ENCODE measurements around the gene PDE7B. TPM values are rescaled to one million over a fixed set of nuclear protein-coding genes. Genes with fewer than 3 reads are reported as not detected.

The PDE7B gene
- total and polyA plus RNA-seq, 2 donors (not counting 1 experiment from before 2014, with no cell fraction given), result 7.9 to 21.5 TPM

DNA sequence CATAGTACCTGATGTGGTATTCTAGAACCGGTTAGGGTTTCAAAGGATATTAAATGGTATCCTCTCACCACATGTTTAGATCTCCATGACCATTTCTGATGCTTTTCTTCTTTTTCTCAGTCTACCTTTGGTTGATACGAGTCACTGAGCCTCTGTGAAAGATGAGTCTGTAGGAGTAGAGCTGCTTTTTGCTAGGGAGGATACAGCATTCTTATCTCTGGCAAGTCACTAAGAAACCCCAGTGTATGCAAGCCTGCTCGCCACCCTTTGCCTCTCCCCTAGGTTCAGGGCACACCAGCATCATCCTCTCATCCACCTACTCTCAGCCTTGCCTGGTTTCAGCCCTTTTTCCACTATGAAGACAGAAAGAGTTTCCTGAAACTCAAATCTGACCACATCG, 308.7 kb downstream of the PDE7B start:
- H3K36me3 ChIP-seq (ENCODE audit: control insufficient read depth, insufficient read depth, low read length), result peaks cover 1% of the 10 kb centered on the region
- H3K4me3 ChIP-seq (replicated peaks in 1 of 4; ENCODE audit: control extremely low read depth in 1 of 4, insufficient read depth in 1 of 4, low read depth in 3 of 4, low read length in 4 of 4), result no peak overlapping the region
- H3K79me2 ChIP-seq (ENCODE audit: control insufficient read depth, insufficient read depth, low read length), result no peaks in the 10 kb centered on the region
- no peaks in the 10 kb centered on the region for H3K9me3 ChIP-seq (ENCODE audit: control insufficient read depth, insufficient read depth, low read depth, low read length)
- no peaks in the 10 kb centered on the region for H3K27me3 ChIP-seq (ENCODE audit: control insufficient read depth, insufficient read depth, low read length)
- H3K9ac ChIP-seq (ENCODE audit: insufficient read depth, low read length), result no peak overlapping the region
- no peak overlapping the region for H3K4me2 ChIP-seq (ENCODE audit: extremely low read depth, insufficient read depth, low read length)
- H2AFZ ChIP-seq (ENCODE audit: low read length), result no peak overlapping the region
- no peak for DNase-seq (ENCODE audit: low read depth in 2 of 2)
- TF ChIP-seq EZH2 (IDR thresholded peaks at IDR 0.05; ENCODE audit: low read length, missing control alignments), result no peak
- TF ChIP-seq, protein P1, sequence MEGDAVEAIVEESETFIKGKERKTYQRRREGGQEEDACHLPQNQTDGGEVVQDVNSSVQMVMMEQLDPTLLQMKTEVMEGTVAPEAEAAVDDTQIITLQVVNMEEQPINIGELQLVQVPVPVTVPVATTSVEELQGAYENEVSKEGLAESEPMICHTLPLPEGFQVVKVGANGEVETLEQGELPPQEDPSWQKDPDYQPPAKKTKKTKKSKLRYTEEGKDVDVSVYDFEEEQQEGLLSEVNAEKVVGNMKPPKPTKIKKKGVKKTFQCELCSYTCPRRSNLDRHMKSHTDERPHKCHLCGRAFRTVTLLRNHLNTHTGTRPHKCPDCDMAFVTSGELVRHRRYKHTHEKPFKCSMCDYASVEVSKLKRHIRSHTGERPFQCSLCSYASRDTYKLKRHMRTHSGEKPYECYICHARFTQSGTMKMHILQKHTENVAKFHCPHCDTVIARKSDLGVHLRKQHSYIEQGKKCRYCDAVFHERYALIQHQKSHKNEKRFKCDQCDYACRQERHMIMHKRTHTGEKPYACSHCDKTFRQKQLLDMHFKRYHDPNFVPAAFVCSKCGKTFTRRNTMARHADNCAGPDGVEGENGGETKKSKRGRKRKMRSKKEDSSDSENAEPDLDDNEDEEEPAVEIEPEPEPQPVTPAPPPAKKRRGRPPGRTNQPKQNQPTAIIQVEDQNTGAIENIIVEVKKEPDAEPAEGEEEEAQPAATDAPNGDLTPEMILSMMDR (conservative IDR thresholded peaks at IDR 0.05 in 1 of 2, IDR thresholded peaks at IDR 0.05 in 1 of 2; ENCODE audit: low read depth in 1 of 2, low read length in 2 of 2), result no peak
- H3K27ac ChIP-seq (ENCODE audit: insufficient read depth, low read length), result no peak overlapping the region
- no peaks in the 10 kb centered on the region for H3K4me1 ChIP-seq (ENCODE audit: control insufficient read depth, extremely low read depth, insufficient read depth, low read length)
- no peaks in the 10 kb centered on the region for H4K20me1 ChIP-seq (ENCODE audit: control insufficient read depth, extremely low read depth, insufficient read depth, low read length)

DNA sequence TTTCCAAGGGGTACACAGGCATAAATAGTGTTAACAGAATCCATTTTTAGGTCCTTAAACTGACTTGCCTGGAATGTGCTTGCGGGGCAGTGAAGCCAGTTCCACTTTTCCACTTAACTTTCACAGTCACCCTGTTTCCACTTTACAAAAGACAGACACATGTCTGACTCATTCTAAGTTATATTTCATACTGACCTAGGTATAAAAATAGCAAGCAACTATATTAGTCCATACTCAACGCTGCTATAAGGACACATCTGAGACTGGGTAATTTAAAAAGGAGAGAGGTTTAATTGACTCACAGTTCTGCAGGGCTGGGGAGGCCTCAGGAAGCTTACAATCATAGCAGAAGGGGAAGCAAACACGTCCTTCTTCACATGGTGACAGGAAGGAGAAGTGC, 310.4 kb downstream of the PDE7B start:
- no peak overlapping the region for H3K4me2 ChIP-seq (ENCODE audit: extremely low read depth, insufficient read depth, low read length)
- no peak for DNase-seq (ENCODE audit: low read depth in 2 of 2)
- no peaks in the 10 kb centered on the region for H3K36me3 ChIP-seq (ENCODE audit: control insufficient read depth, insufficient read depth, low read length)
- H3K27me3 ChIP-seq (ENCODE audit: control insufficient read depth, insufficient read depth, low read length), result no peaks in the 10 kb centered on the region
- no peak overlapping the region for H2AFZ ChIP-seq (ENCODE audit: low read length)
- no peaks in the 10 kb centered on the region for H3K4me1 ChIP-seq (ENCODE audit: control insufficient read depth, extremely low read depth, insufficient read depth, low read length)
- H4K20me1 ChIP-seq (ENCODE audit: control insufficient read depth, extremely low read depth, insufficient read depth, low read length), result no peaks in the 10 kb centered on the region
- H3K9me3 ChIP-seq (ENCODE audit: control insufficient read depth, insufficient read depth, low read depth, low read length), result no peaks in the 10 kb centered on the region
- no peak overlapping the region for H3K9ac ChIP-seq (ENCODE audit: insufficient read depth, low read length)
- no peak overlapping the region for H3K27ac ChIP-seq (ENCODE audit: insufficient read depth, low read length)
- H3K79me2 ChIP-seq (ENCODE audit: control insufficient read depth, insufficient read depth, low read length), result no peaks in the 10 kb centered on the region
- no peak overlapping the region for H3K4me3 ChIP-seq (replicated peaks in 1 of 4; ENCODE audit: control extremely low read depth in 1 of 4, insufficient read depth in 1 of 4, low read depth in 3 of 4, low read length in 4 of 4)
- TF ChIP-seq, protein P1 (conservative IDR thresholded peaks at IDR 0.05 in 1 of 2, IDR thresholded peaks at IDR 0.05 in 1 of 2; ENCODE audit: low read depth in 1 of 2, low read length in 2 of 2), result no peak
- no peak for TF ChIP-seq EZH2 (IDR thresholded peaks at IDR 0.05; ENCODE audit: low read length, missing control alignments)

DNA sequence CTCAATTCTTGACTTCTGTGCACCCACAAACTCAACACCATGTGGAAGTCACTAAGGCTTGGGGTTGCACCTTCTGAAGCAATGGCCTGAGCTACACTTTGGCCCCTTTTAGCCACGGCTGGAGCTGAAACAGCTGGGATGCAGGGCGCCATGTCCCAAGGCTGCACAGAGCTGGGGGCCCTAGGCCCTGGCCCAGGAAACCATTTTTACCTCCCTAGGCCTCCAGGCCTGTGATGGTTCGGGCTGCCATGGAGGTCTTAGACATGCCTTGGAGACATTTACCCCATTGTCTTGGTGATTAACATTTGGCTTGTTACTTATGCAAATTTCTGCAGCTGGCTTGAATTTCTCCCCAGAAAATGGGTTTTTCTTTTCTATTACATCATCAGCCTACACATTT, 311.8 kb downstream of the PDE7B start:
- Histone ChIP-seq H3K79me2 (ENCODE audit: control insufficient read depth, insufficient read depth, low read length) (no peaks in the 10 kb centered on the region), H3K9ac (ENCODE audit: insufficient read depth, low read length) (no peak overlapping the region), H3K27me3 (ENCODE audit: control insufficient read depth, insufficient read depth, low read length) (no peaks in the 10 kb centered on the region), H3K9me3 (ENCODE audit: control insufficient read depth, insufficient read depth, low read depth, low read length) (no peaks in the 10 kb centered on the region), H3K36me3 (ENCODE audit: control insufficient read depth, insufficient read depth, low read length) (no peaks in the 10 kb centered on the region), H2AFZ (ENCODE audit: low read length) (no peak overlapping the region), H3K4me2 (ENCODE audit: extremely low read depth, insufficient read depth, low read length) (no peak overlapping the region), H4K20me1 (ENCODE audit: control insufficient read depth, extremely low read depth, insufficient read depth, low read length) (no peaks in the 10 kb centered on the region), H3K4me3 (replicated peaks in 1 of 4; ENCODE audit: control extremely low read depth in 1 of 4, insufficient read depth in 1 of 4, low read depth in 3 of 4, low read length in 4 of 4) (no peak overlapping the region), H3K4me1 (ENCODE audit: control insufficient read depth, extremely low read depth, insufficient read depth, low read length) (no peaks in the 10 kb centered on the region), H3K27ac (ENCODE audit: insufficient read depth, low read length) (no peak overlapping the region)
- no peak for TF ChIP-seq EZH2 (IDR thresholded peaks at IDR 0.05; ENCODE audit: low read length, missing control alignments)
- TF ChIP-seq, protein P1 (conservative IDR thresholded peaks at IDR 0.05 in 1 of 2, IDR thresholded peaks at IDR 0.05 in 1 of 2; ENCODE audit: low read depth in 1 of 2, low read length in 2 of 2), result no peak
- no peak for DNase-seq (ENCODE audit: low read depth in 2 of 2)

Data from fibroblast of lung (primary cell).